HG03354 (cell line): ENCODE results near the gene CRY1.
"Not testable (repeated sequence)": the region's sequence is repeated elsewhere in the genome, so short reads cannot be mapped to it uniquely, and the experiment has no call there.

ENCODE experiments used
- ATAC-seq: cut with Tn5 transposase; IDR thresholded peaks from one replicate; pipeline ENCODE4 v1.9.1; 2021; ENCODE audit warnings: mild to moderate bottlenecking; ENCODE audit not compliant: unreplicated experiment, poor library complexity, severe bottlenecking

CRY1 gene

GRCh38 chr12:107109726-107110719 lies 16.7 kb upstream of the CRY1 start:
- no peak for ATAC-seq

- ATAC-seq, result no peak
Observed at GRCh38 chr12:107108995-107109508, 15.7 kb upstream of the CRY1 start.

- ATAC-seq, result not testable (repeated sequence)
Observed at GRCh38 chr12:107108366-107108765, 15.0 kb upstream of the CRY1 start.

- ATAC-seq, result no peak
Observed at GRCh38 chr12:107107381-107107780, 14.0 kb upstream of the CRY1 start.

- no peak for ATAC-seq
Observed at GRCh38 chr12:107106241-107107025, 13.1 kb upstream of the CRY1 start.

GRCh38 chr12:107105410-107105703 lies 12.0 kb upstream of the CRY1 start:
- no peak for ATAC-seq

GRCh38 chr12:107103516-107103915 lies 10.2 kb upstream of the CRY1 start:
- ATAC-seq, result no peak

- no peak for ATAC-seq
Observed at GRCh38 chr12:107103097-107103496, 9.7 kb upstream of the CRY1 start.

- ATAC-seq, result no peak
Observed at GRCh38 chr12:107102294-107102693, 8.9 kb upstream of the CRY1 start.

- no peak for ATAC-seq
Observed at GRCh38 chr12:107101651-107102050, 8.3 kb upstream of the CRY1 start.

- no peak for ATAC-seq
Observed at GRCh38 chr12:107099917-107100316, 6.6 kb upstream of the CRY1 start.

- no peak for ATAC-seq
Observed at GRCh38 chr12:107096571-107096970, 3.2 kb upstream of the CRY1 start.

GRCh38 chr12:107094183-107094448 lies 767 bp upstream of the CRY1 start:
- no peak for ATAC-seq

GRCh38 chr12:107092669-107093416 lies 506 bp downstream of the CRY1 start:
- ATAC-seq, result peak; percentile 39

- peak; percentile 3 for ATAC-seq
Observed at GRCh38 chr12:107091989-107092641, 1.2 kb downstream of the CRY1 start.

GRCh38 chr12:107091381-107091780 lies 2.0 kb downstream of the CRY1 start:
- ATAC-seq, result no peak

- no peak for ATAC-seq
Observed at GRCh38 chr12:107090711-107091110, 2.6 kb downstream of the CRY1 start.

GRCh38 chr12:107088912-107089311 lies 4.4 kb downstream of the CRY1 start:
- no peak for ATAC-seq

- ATAC-seq, result no peak
Observed at GRCh38 chr12:107086314-107086713, 7.0 kb downstream of the CRY1 start.

GRCh38 chr12:107081778-107082177 lies 11.6 kb downstream of the CRY1 start:
- ATAC-seq, result no peak
